IPS-NIHi11 (cell line): ENCODE data around the gene RPUSD3.

Experiments
- DNase-seq: peaks from one replicate; pipeline ENCODE4 v3.0.0; 2012; ENCODE audit warnings: mixed read lengths, low spot score

RPUSD3 gene

DNA sequence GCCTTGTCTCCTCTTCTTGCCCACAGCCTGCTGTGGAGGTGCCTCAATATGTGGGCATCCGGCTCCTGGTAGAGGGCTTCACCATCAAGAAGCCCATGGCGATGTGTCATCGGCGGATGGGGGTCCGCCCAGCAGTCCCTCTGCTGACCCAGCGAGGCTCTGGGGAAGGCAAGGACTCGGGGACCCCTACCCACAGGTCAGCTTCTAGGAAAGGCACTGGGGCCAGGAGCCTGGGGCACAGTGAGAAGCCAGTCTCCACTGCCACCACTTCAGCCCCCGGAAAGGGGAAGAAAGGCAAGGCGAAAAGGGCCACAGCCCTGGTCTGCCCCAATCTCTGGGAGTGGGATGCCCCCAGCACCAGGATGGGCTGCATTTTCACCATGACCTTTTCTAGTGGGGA lies 10.7 kb downstream of the RPUSD3 start:
- DNase-seq: no peak

DNA sequence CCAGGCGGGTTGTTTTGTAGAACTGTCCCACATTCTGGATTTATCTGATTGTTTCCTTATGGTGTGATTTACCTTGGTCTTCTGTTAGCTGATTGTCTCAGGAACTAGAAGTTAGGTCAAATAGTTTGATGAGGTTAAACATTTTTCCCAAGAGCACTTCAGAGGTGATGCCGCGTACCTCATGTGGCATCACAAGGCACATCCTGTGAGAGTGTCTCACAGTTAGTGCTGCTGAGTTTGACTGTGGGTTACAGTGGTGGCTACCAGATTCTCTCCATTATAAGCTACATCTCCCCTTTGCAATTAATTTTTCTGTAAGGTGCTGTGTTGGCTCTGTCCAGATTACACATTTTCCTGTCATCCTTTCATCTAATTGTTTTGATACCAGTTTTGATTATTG lies 12.6 kb downstream of the RPUSD3 start:
- DNase-seq: no peak

DNA sequence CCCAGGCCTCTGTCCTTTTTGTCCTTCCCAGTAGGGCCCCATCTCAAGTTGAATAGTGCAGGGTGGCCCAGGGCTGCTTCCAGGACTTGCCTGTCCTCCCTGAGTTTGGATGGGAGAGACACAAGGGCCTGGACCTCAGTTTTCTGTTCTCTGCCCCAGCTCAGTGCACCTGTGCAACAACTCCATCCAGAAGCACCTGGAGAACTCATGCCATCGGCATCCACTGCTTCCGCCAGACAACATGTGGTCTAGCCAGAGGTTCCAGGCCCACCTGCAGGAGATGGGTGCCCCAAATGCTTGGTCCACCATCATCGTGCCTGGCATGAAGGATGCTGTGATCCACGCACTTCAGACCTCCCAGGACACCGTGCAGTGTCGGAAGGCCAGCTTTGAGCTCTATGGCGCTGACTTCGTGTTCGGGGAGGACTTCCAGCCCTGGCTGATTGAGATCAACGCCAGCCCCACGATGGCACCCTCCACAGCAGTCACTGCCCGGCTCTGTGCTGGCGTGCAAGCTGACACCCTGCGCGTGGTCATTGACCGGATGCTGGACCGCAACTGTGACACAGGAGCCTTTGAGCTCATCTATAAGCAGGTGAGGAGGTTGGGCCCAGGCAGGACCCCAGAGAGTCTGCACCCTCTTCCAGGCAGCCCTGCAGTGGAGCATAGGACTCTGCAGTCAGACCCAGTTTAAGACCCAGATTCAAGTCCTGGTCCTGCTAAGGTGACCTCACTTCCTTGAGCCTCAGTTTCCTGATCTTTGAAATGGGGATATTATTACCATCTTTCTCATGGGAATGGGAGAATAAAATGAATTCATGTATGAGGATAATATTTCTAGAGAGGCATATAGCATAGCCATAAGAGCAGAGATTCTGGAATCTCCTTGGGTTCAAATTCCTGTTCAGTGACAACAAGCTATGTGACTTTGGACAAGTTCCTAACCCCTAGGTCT lies 14.7 kb downstream of the RPUSD3 start:
- no peak for DNase-seq

DNA sequence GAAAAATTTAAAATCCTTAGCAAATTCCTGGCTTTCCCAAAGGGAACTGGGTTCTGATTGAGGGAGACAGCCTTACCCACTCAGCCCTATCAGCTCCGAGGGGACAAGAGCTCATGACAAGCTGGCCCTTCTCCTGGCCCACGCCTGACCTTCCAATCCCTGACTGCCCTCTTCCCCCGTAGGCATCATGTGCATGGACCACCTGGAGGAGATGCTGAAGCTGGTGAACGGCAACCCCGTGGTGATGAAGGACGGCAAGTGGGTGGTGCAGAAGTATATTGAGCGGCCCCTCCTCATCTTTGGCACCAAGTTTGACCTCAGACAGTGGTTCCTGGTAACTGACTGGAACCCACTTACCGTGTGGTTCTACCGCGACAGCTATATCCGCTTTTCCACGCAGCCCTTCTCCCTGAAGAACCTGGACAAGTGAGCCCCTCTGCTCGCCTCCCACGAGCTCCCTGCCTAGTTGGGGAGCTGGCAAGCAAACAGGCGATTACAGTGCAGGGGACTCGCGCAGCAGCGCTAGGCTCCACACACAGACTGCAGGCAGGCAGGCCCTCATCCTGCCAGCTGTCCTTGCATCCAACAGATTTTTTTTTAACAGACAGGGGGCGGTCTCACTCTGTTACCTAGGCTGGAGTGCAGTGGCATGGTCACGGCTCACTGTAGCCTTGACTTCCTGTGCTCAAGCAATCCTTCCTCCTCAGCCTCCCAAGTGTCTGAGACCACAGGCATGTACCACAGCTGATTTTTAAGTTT lies 16.8 kb downstream of the RPUSD3 start:
- DNase-seq: peak; percentile 71

DNA sequence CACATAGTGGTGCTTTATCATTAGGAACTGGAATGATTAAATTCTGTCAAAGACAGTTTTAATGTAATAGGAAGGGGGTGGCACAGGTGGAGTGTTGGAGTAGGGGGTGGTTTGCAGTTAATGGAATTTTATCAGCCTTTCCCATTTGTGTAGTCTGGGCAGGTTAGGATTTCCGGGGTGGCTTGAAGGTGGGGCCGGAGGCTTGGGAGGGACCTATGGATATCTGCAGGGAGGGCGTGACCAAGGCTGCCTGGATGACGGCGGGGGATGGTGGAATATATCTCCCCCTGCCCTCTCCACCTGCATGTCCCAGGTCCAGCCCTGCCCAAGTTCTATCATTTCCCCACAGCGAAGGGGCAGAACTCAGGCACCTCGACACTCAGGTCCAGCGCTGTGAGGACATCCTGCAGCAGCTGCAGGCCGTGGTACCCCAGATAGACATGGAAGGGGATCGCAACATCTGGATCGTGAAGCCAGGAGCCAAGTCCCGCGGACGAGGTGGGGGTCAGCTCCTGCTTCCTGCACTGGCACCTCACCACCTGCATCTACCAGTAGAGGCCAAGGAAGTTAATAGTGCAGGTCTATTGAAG lies 18.3 kb downstream of the RPUSD3 start:
- no peak for DNase-seq

DNA sequence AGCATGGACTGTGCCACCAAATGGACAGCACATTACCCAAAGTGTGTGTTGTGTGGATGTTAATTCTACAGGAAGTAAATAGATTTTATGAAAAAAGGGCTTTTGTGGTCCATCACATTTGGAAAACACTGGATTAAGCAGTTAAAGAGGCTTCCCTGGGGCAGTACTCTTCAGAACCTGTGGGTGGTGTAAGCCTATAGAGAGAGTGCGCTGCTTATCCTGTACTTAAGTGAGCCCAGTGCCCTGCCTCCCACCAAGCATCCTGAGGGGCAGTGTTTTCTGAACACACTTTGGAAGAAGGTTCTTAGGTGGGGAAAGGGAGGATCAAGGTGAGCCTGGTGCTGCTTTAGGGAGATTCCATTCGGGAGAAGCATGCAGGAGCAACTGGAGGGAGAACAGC lies 22.9 kb downstream of the RPUSD3 start:
- peak; percentile 61 for DNase-seq

DNA sequence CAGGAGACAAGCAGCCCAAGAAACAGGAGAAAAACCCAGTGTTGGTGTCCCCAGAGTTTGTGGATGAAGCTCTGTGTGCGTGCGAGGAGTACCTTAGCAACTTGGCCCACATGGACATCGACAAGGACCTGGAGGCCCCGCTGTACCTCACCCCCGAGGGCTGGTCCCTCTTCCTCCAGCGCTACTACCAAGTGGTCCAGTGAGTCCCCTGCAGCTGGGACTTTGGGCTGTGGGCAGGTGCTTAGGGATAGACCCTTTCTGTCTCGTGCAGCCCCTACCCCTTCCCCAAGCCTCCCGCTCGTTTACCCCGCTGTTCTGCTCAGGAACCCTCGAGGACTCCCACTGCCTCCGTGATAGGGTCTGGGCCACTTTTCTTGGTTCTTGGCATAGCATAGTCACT lies 23.3 kb downstream of the RPUSD3 start:
- DNase-seq: no peak

DNA sequence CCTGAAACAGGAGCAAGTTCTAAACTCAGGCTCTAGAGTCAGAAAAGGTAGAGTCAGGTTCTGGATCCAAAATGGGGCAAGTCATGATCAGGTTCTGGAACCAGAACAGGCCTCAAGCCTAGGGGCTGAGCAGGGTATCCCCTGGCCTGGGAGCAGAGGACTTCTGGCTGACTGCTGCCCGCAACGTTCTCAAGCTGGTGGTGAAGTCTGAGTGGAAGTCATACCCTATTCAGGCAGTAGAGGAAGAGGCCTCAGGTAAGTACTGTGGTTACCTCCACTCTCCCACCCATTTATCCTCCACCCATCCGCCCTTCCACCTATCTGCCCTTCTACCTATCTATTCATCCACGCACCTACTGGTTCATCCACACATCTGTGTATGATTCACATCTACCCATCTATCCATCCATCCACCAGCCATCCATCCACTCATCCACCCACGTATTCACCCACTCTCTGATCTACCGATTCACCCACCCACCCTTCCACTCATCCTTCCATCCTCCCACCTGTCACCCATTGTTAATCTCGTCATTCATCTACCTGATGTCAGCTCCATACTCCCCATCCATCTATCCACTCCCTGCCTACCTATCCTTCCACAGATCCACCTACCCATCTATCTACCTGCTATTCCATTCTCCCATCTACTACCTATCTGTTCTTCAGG lies 25.0 kb downstream of the RPUSD3 start:
- DNase-seq: no peak

DNA sequence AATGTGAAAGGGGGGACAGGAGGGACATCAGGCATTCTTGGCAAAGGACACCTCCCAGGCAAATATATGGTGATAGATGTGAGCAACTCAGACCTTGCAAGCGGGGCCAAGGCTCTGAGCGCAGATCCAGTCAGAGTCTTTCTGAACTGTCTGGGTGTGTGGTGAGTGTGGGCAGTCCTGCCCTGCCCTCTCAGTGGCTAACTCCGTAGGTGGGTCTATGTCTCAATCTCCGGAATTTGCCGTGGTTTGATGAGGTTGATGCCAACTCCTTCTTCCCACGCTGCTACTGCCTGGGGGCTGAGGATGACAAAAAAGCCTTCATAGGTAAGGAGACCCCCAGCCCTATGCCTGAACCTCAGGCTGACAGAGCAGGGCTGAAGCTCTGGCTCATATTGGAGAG lies 26.4 kb downstream of the RPUSD3 start:
- no peak for DNase-seq

DNA sequence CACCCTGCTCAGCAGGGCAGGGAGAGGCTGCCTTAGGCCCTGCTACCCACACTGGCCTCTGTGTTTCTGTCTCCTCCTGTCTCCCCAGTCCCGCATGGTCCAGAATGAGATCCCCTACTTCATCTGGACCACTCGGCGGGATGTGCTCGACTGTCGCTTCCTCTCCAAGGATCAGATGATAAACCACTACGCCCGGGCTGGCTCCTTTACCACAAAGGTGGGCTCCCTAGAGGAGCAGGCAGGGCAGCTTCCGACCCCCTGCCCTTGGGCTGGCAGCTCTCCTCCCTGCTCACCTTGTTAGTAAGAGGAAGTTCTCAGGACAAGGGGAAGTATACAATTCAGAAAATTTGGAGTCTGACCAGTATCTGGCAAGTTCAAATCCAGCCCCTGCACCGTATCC lies 27.8 kb downstream of the RPUSD3 start:
- DNase-seq: no peak

DNA sequence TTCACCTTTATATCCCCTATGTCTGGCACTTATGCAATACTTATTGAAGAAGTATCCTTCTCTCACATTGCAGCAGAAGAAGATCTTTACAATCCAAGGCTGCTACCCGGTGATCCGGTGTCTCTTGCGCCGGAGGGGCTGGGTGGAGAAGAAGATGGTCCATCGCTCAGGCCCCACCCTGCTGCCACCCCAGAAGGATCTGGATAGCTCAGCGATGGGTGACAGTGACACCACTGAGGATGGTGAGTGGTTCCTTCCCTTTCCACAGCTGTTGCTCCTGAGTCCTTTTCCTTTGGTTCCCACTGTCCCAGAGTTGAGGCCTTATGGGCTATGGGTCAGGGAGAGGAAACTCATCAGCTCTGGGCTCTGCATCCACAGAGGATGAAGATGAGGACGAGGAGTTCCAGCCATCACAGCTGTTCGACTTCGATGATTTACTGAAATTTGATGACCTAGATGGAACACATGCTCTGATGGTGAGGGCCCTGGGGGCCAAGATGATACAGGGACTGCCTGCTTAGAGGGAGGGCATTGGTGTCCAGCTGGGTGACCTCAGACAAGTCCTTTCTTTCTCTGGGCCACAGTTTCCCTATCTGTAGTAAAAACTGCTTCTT lies 30.8 kb downstream of the RPUSD3 start:
- no peak for DNase-seq

DNA sequence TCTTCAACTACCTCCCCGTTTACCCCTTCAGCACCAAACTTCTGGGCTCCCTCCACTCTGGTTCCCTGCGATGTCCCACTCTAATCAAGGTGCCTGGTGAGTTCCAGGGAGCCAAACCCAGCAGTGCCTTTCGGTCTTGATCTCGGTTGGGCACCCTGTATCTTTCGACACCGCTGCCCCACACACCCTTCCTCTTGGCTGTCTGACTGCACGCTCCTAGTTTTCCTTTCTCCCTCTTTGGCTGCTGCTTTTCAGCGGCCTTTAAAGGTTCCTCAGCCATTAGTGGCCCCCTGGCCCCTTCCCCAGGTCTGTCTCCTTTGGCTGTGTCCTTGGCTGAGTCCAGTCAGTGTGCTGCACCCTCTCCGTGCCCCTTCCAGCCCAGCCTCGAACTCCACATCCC lies 33.0 kb downstream of the RPUSD3 start:
- DNase-seq: no peak

DNA sequence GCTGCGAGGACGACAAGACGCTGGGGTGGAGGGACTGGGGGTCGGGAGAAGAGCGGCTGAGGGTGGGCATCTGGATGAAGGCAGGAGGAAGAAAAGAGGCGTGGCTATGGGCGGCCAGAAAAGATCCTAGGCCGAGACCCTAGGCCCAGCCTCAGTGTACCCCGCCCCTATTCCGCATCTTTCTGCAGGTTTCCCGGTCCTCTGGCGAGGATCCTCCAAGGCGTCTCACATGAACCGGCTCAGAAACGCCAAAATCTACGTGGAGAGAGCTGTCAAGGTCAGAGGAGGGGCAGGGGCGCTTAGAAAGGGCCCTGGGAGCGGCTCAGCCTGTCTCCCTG lies 33.4 kb downstream of the RPUSD3 start:
- peak; percentile 63 for DNase-seq

DNA sequence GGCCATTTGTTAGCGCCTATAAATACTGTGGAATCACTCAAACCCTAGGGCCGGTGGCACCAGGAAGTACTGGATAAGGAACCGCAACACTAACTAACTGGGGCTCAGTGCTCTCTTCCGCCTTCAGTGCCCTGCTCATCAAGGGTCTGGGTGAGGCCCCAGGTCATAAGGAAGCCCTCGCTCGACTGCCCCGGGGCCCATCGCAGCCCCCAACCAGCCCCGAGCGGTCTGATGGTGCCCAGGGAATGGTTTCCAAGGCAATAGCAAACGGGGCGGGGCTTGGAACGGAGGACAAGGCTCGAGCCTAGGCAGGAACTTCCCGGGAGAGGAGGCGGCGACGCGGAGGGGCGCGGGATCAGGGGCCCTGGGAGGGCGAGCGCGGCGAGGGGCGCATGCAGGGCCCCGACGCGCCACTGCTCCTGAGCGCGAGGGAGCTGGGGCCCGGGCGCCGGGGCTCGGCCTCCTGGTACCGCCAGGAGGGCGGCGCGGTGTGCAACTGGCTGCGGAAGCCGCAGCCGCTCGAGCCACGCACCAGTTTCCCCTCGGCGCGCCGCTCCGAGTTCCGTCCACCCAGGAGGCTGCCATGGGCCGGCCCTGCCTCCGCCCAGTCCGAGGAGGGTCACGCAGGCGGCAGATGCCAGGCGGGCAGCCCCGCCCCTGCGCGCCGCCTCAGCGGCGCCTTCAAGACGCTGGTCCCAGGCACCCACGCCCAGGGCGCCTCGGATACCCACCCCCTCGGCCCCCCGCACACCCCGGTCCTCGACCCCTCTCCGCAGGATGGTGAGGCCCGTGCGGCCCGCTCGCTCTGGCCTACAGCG lies 34.0 kb downstream of the RPUSD3 start, which contains the start of gene TTLL3:
Gene TTLL3, plus strand, starts transcription at position 648 of the 818 bp plus-strand sequence. CDS start 400 bp downstream, outside the sequence.
- DNase-seq: peak; percentile 85

DNA sequence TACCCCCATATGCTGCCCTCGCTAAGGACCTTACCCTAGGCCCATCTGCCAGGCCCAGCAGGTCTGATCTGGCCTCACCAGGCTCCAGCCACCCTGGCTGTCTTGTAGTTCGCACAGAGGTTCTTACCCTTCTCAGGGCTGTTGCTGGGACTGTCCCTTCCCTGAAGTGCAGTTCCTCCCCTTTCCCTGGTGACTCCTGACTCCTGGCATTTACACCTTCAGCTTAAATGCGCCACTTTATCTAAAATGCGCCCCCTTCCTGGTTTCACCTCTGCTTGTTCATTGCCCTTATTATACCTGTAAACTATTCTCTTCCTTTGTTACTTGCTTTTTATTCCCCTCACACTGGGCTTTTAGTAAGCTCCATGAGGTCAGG lies 34.6 kb downstream of the RPUSD3 start:
- DNase-seq: no peak

DNA sequence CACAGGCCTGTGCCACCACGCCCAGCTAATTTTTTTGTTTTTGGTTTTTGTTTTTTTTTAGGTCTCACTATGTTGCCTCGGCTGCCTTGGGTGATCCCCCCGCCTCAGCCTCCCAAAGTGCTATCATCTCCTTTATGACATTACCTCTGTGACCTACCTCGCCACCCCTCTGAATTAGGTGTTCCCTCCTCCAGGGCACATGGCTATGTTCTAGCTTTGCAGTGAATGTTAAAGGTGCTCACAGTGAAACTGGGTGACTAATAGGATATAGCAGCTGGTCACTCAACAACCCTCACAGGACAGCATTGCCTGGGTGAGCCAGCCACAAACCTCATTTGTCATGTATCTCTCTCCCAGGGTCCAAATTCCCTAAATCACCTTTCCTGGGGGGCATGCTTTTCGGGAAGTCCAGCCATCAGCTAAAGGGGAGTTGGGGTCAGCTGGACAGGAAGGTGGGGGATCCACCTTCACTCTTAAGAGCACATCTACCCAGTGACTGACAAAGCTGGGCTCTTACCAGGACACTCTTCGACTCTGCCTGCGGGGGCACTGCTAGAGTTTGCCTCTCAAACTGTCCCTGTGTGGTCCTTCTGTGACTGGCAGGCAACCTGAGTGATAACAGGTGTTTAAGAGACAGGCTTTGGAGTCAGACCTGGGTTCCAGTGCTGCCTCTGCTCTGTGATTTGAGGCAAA lies 35.3 kb downstream of the RPUSD3 start:
- peak; percentile 56 for DNase-seq

DNA sequence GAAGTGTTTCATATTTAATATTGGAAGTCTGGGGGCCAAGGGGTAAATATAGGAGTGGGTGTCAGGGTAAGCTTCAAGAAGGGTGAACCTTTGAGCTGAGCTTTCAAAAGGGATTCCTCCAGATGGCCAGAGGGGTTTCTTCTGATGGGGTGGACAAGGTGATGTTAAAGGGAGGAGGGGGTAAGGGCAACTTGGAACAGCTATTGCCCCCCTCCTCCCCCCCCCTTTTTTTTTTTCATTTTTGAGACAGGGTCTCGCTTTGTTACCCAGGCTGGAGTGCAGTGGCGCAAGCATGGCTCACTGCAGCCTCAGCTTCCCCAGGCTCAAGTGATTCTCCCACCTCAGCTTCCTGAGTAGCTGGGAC lies 35.8 kb downstream of the RPUSD3 start:
- DNase-seq: no peak

DNA sequence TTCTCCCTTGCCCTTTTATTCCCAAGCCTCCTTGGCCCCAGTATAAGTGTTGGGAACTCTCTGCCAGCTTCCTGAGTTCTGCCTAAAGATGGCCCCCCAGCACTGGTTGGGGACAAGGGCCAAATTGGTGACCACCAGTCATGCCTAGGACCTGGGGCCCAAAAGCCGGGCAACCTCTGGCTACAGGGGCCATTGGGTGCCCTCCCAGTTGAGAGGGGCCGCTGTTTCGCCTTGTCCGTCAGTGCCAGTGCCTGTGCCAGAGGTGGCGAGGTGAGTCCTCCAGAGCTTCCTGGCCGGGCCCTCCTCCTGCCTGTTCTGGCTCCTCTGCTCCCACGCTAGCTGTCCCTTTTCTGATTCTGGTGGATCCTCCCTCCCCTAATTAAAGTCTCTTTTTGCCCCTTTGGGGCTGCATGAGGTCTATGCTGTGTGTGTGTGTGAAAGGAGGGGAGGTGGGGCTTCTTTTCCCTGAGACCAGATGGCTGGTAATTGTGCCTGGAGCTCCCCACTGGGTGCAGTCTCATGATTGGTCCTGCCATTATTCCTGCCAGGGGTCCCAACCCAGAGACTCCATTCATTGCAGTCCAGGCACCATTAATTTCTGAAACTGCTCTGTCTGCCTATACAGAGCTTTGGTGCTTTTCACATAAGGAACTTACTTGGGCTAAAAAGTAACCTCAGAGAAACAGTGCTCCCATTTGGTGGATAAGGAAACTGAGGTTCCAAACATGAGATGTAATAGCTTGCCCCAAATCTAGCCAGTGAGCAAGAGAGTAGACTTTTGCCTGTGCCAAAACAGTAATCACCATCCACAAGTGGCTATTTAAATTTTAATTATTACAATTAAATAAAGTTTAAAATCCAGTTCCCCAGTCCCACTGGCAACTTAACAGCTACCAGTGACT lies 36.9 kb downstream of the RPUSD3 start:
- DNase-seq: no peak

DNA sequence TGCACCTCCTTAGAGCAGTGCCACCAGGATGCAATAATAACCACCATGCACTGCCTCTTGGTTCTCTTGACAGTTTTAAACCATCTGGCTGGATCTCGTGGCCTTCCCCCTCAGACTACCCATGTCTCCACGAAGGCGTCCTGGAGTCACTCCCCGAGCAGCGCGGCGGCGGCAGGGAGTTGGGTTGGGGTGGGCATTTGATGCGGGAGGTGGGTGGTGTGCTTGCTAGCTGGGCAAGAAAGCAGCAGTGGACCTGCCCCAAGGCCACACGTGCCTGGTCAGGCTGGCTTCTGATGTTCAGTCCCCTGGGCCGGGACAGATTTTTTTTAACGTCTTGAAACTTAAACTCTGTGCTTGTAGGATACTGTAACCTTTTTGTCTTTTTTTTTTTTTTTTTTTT lies 37.7 kb downstream of the RPUSD3 start:
- DNase-seq: no peak
